Testis (tissue), 3 donors: ENCODE results near the gene CSF3R. TPM values are rescaled to one million over a fixed set of nuclear protein-coding genes. Genes with fewer than 3 reads are reported as not detected.

Experiments used
- DNase-seq: peaks from one replicate; pipeline ENCODE4 v3.0.0-alpha.2; 2019
- H3K27ac ChIP-seq, 2 donors: fragments of 200-600 bp; sonication (generic); one replicate each; pipeline ENCODE4 v1.5.1; 2019
- H3K27me3 ChIP-seq: fragments of 200-600 bp; sonication (generic); one replicate; pipeline ENCODE4 v1.5.1; 2019
- H3K36me3 ChIP-seq: fragments of 200-600 bp; sonication (generic); one replicate; pipeline ENCODE4 v1.5.1; 2017; ENCODE audit warnings: low read depth; ENCODE audit errors: missing control alignments
- H3K4me1 ChIP-seq: fragments of 200-600 bp; sonication (generic); one replicate; pipeline ENCODE4 v1.5.1; 2019
- H3K4me3 ChIP-seq, 2 donors: fragments of 200-600 bp; sonication (generic); one replicate each; pipeline ENCODE4 v1.5.1; 2017 to 2019
- H3K9me3 ChIP-seq: fragments of 200-600 bp; sonication (generic); one replicate; pipeline ENCODE4 v1.5.1; 2017
- CTCF ChIP-seq, 3 experiments: fragments of 450-650 bp in 2 of 3; fragments of 200-600 bp in 1 of 3; sonication (generic) in 1 of 3; IDR thresholded peaks; one replicate each; pipeline ENCODE4 v1.5.1; 2016 to 2019; ENCODE audit warnings: antibody characterized with exemption in 3 of 3, mild to moderate bottlenecking in 2 of 3, moderate library complexity in 1 of 3
- POLR2A ChIP-seq: fragments of 450-650 bp; IDR thresholded peaks from one replicate; pipeline ENCODE4 v1.6.1; 2017; ENCODE audit warnings: antibody characterized with exemption, mild to moderate bottlenecking, moderate library complexity
- WGBS, 2 donors: methylation state at CpG; one replicate each; pipeline ENCODE4 v1.1.5; 2018; 5-methylcytosine and 5-hydroxymethylcytosine counted together
- intact Hi-C: fragments of 100-400 bp; cut with DNase I; formaldehyde crosslinking; loops from one replicate; pipeline ENCODE4 v1.15.1; 2023; ENCODE audit warnings: low total_unique reads
- polyA plus RNA-seq: library from polyadenylated mRNA; stranded (reverse); fragments of 350-450 nt; fragmentation: Illumina TruSeq; extraction: RNeasy Lipid Tissue Mini Kit (QIAGEN cat#74804); gene quantifications from one replicate; pipeline ENCODE4 v1.2.3, GENCODE V29; 2014; ENCODE audit warnings: low read depth, low replicate concordance; ENCODE audit not compliant: insufficient read depth
- total RNA-seq, 2 donors: library from RNA; depleted of rRNA; stranded (reverse); fragments of >200 nt; gene quantifications; one replicate each; pipeline ENCODE4 v1.2.3, GENCODE V29; 2016

CSF3R gene
- total and polyA plus RNA-seq, 3 donors from 2014 or later = 2.0 to 4.9 (median 3.8) TPM

- 80 to 87% methylated on average over 7 of the region's 7 CpGs for WGBS, 2 donors
- intact Hi-C loops = no loop called here
- peak; percentile 13 for DNase-seq
- Histone ChIP-seq H3K4me1 (no peaks in the 10 kb centered on the region), H3K27me3 (no peaks in the 10 kb centered on the region), H3K27ac (no peak overlapping the region), H3K36me3 (no peaks in the 10 kb centered on the region), H3K4me3 (no peak overlapping the region), H3K9me3 (no peaks in the 10 kb centered on the region)
- TF ChIP-seq CTCF (IDR thresholded peaks at IDR 0.05) (no peak), POLR2A (no peak)
Observed at GRCh38 chr1:36528361-36529349, 45.9 kb upstream of the CSF3R start.

GRCh38 chr1:36525166-36525565 lies 42.5 kb upstream of the CSF3R start:
- intact Hi-C loops = no loop called here
- peak; percentile 1 for DNase-seq
- 92 to 93% methylated on average over 7 to 10 of the region's 10 CpGs for WGBS, 2 donors
- Histone ChIP-seq H3K36me3 (no peaks in the 10 kb centered on the region), H3K9me3 (no peaks in the 10 kb centered on the region), H3K4me1 (no peaks in the 10 kb centered on the region), H3K4me3 (no peak overlapping the region), H3K27ac (no peak overlapping the region), H3K27me3 (no peaks in the 10 kb centered on the region)
- TF ChIP-seq CTCF (IDR thresholded peaks at IDR 0.05) = no peak
- no peak for TF ChIP-seq POLR2A

- 81 to 92% methylated on average over 16 of the region's 16 CpGs for WGBS, 2 donors
- Histone ChIP-seq H3K27me3 (no peaks in the 10 kb centered on the region), H3K4me3 (no peak overlapping the region), H3K9me3 (no peaks in the 10 kb centered on the region), H3K27ac (no peak overlapping the region), H3K36me3 (no peaks in the 10 kb centered on the region), H3K4me1 (no peaks in the 10 kb centered on the region)
- no peak for DNase-seq
- intact Hi-C loops = no loop called here
- TF ChIP-seq CTCF (IDR thresholded peaks at IDR 0.05) = no peak
- no peak for TF ChIP-seq POLR2A
Observed at GRCh38 chr1:36524359-36525062, 41.8 kb upstream of the CSF3R start.

GRCh38 chr1:36523850-36524249 lies 41.1 kb upstream of the CSF3R start:
- DNase-seq = no peak

GRCh38 chr1:36523230-36523495 lies 40.5 kb upstream of the CSF3R start:
- no peak overlapping the region for H3K4me3 ChIP-seq
- intact Hi-C loops = no loop called here
- no peaks in the 10 kb centered on the region for H3K9me3 ChIP-seq
- no peaks in the 10 kb centered on the region for H3K27me3 ChIP-seq
- 86 to 92% methylated on average over 4 of the region's 4 CpGs for WGBS, 2 donors
- H3K4me1 ChIP-seq = no peaks in the 10 kb centered on the region
- H3K36me3 ChIP-seq = no peaks in the 10 kb centered on the region
- no peak for DNase-seq
- no peak overlapping the region for H3K27ac ChIP-seq
- TF ChIP-seq CTCF (IDR thresholded peaks at IDR 0.05) = no peak
- TF ChIP-seq POLR2A = no peak

More at GRCh38 chr1:36523850-36524249, 41.1 kb upstream of the CSF3R start:
- intact Hi-C loops = no loop called here
- no peak for TF ChIP-seq POLR2A
- H3K36me3 ChIP-seq = no peaks in the 10 kb centered on the region
- H3K4me3 ChIP-seq = no peak overlapping the region
- H3K4me1 ChIP-seq = no peaks in the 10 kb centered on the region
- no peak overlapping the region for H3K27ac ChIP-seq
- no peaks in the 10 kb centered on the region for H3K27me3 ChIP-seq
- WGBS, 2 donors = 67 to 70% methylated on average over 16 of the region's 16 CpGs
- H3K9me3 ChIP-seq = no peaks in the 10 kb centered on the region
